Measurements from ENCODE around the gene UBL5.
"Not testable (repeated sequence)": the region's sequence is repeated elsewhere in the genome, so short reads cannot be mapped to it uniquely, and the experiment has no call there.

DNA sequence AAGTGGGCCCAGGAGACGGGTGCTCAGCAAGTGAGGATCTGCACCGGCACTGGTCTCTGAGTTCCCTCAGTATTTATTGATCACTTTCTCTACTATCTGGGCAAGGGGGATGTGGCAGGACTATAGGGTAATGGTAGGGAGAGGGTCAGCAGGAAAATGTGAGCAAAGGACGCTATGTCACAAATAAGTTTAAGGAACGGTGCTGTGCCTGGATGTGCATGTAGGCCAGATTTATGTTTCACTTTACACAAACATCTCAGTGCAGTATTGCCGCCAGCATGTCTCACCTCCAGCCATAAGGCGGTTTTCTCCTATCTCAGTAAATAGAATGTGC lies 43.6 kb upstream of the UBL5 start:
- TF ChIP-seq MYC (IDR thresholded peaks at IDR 0.05; ENCODE audit: low read depth, low read length): not testable (repeated sequence)
- TF ChIP-seq, protein P1, sequence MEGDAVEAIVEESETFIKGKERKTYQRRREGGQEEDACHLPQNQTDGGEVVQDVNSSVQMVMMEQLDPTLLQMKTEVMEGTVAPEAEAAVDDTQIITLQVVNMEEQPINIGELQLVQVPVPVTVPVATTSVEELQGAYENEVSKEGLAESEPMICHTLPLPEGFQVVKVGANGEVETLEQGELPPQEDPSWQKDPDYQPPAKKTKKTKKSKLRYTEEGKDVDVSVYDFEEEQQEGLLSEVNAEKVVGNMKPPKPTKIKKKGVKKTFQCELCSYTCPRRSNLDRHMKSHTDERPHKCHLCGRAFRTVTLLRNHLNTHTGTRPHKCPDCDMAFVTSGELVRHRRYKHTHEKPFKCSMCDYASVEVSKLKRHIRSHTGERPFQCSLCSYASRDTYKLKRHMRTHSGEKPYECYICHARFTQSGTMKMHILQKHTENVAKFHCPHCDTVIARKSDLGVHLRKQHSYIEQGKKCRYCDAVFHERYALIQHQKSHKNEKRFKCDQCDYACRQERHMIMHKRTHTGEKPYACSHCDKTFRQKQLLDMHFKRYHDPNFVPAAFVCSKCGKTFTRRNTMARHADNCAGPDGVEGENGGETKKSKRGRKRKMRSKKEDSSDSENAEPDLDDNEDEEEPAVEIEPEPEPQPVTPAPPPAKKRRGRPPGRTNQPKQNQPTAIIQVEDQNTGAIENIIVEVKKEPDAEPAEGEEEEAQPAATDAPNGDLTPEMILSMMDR (IDR thresholded peaks at IDR 0.05; ENCODE audit: low read depth, low read length): not testable (repeated sequence)
